Keratinocyte (primary cell): ENCODE results near the gene DIABLO. TPM values are rescaled to one million over a fixed set of nuclear protein-coding genes. Genes with fewer than 3 reads are reported as not detected.

Source experiments
- DNase-seq: peaks from one replicate; pipeline ENCODE4 v3.0.0-alpha.2; 2011; ENCODE audit warnings: low read depth, missing footprints, low spot score
- FAIRE-seq: peaks from 2 replicates; lab custom pipeline; 2011; peaks lifted over from hg19 to GRCh38; lab: Jason Lieb, UNC
- H2AFZ ChIP-seq: 2 replicates; pipeline ENCODE4 v1.6.0; 2012; ENCODE audit warnings: low read length, control low read depth, inconsistent platforms; ENCODE audit not compliant: control insufficient read depth
- H3K27ac ChIP-seq: 2 replicates; pipeline ENCODE4 v1.5.1; 2011; ENCODE audit warnings: low read length; ENCODE audit not compliant: control insufficient read depth, insufficient read depth
- H3K27me3 ChIP-seq: 3 replicates; pipeline ENCODE4 v1.6.0; 2011; ENCODE audit warnings: low read length; ENCODE audit not compliant: control insufficient read depth, insufficient read depth; ENCODE audit errors: extremely low read depth
- H3K36me3 ChIP-seq, 2 experiments: 2 replicates in 1 of 2; 3 replicates in 1 of 2; pipeline ENCODE4 v1.5.1; 2011; ENCODE audit warnings: low read length in 2 of 2, mild to moderate bottlenecking in 1 of 2; ENCODE audit not compliant: control insufficient read depth in 2 of 2, insufficient read depth in 2 of 2; ENCODE audit errors: extremely low read depth in 1 of 2
- H3K4me1 ChIP-seq: 3 replicates; pipeline ENCODE4 v1.5.1; 2011; ENCODE audit warnings: low read length; ENCODE audit not compliant: control insufficient read depth, insufficient read depth; ENCODE audit errors: extremely low read depth
- H3K4me2 ChIP-seq: 3 replicates; pipeline ENCODE4 v1.6.0; 2011; ENCODE audit warnings: low read depth, low read length; ENCODE audit not compliant: control insufficient read depth, insufficient read depth; ENCODE audit errors: extremely low read depth
- H3K4me3 ChIP-seq, 3 experiments: fragments of 200-600 bp in 1 of 3; sonication (generic) in 1 of 3; 2 replicates in 2 of 3; 3 replicates in 1 of 3; pipeline ENCODE4 v1.5.1; 2011 to 2016; ENCODE audit warnings: low read length in 3 of 3, mild to moderate bottlenecking in 3 of 3, control low read depth in 2 of 3, inconsistent platforms in 1 of 3, low read depth in 1 of 3, mixed read lengths in 1 of 3, mixed run types in 1 of 3, moderate library complexity in 1 of 3; ENCODE audit not compliant: control insufficient read depth in 2 of 3, insufficient read depth in 2 of 3; ENCODE audit errors: extremely low read depth in 1 of 3
- H3K79me2 ChIP-seq: 2 replicates; pipeline ENCODE4 v1.6.0; 2012; ENCODE audit warnings: low read length; ENCODE audit not compliant: control insufficient read depth, insufficient read depth
- H3K9ac ChIP-seq: 3 replicates; pipeline ENCODE4 v1.6.0; 2011; ENCODE audit warnings: low read length; ENCODE audit not compliant: control insufficient read depth, insufficient read depth; ENCODE audit errors: extremely low read depth
- H3K9me1 ChIP-seq: 3 replicates; pipeline ENCODE4 v1.6.0; 2011; ENCODE audit warnings: low read length; ENCODE audit not compliant: control insufficient read depth, insufficient read depth; ENCODE audit errors: extremely low read depth
- H3K9me3 ChIP-seq: 2 replicates; pipeline ENCODE4 v1.5.1; 2012; ENCODE audit warnings: low read depth, low read length; ENCODE audit not compliant: control insufficient read depth
- H4K20me1 ChIP-seq: 3 replicates; pipeline ENCODE4 v1.6.0; 2011; ENCODE audit warnings: low read length; ENCODE audit not compliant: control insufficient read depth, insufficient read depth; ENCODE audit errors: extremely low read depth
- EZH2 ChIP-seq: IDR thresholded peaks from one replicate; pipeline ENCODE4 v1.6.1; 2012; ENCODE audit warnings: inconsistent platforms, mild to moderate bottlenecking, low read length, moderate library complexity
- dilution Hi-C: fragments of 300-500 bp; cut with MboI; formaldehyde crosslinking; loops from one replicate; pipeline ENCODE4 v1.7.0; 2020; ENCODE audit warnings: low sequenced_read_pairs; ENCODE audit not compliant: extremely low pct_ligation_motif_present
- polyA plus RNA-seq, 5 experiments: library from polyadenylated mRNA; depleted of rRNA in 3 of 5; stranded (reverse) in 3 of 5; stranded (forward) in 1 of 5; unstranded in 1 of 5; fragments of >200 nt; gene quantifications; 1 replicate in 1 of 5; 2 replicates in 3 of 5; 3 replicates in 1 of 5; pipeline versions ENCODE4 v1.2.1 to v1.2.3, GENCODE V29; 2011 to 2012; ENCODE audit warnings: missing spikeins in 2 of 5, low read depth in 1 of 5, low replicate concordance in 1 of 5
- TF ChIP-seq, protein P1 (sequence below), 3 experiments: IDR thresholded peaks in 1 of 3; conservative IDR thresholded peaks in 1 of 3; optimal IDR thresholded peaks in 1 of 3; 2 replicates in 2 of 3; 3 replicates in 1 of 3; pipeline versions ENCODE3 to v1.5.1; 2011; ENCODE audit warnings: low read length in 3 of 3, mild to moderate bottlenecking in 3 of 3, moderate library complexity in 2 of 3, control low read depth in 1 of 3, inconsistent platforms in 1 of 3; ENCODE audit not compliant: insufficient read depth in 2 of 3; ENCODE audit errors: extremely low read depth in 1 of 3

Gene DIABLO
- polyA plus RNA-seq, 1 donor (not counting 4 experiments of a cell fraction or from before 2014, with no cell fraction given) = 41.6 TPM

DNA sequence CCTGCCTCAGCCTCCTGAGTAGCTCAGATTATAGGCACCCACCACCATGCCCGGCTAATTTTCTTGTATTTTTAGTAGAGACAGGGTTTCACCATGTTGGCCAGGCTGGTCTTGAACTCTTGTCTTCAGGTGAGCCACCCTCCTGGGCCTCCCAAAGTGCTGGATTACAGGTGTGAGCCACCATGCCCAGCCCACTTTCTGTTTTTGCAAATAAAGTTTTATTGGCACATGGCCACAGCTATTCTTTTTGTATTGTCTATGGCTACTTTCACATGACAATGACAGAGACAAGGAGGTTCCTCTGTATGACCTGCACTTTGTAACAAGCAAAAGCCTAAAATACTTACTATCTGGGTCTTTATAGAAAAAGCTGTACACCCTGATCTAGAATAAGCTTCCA, 19.7 kb upstream of the DIABLO start:
- FAIRE-seq = no peak

DNA sequence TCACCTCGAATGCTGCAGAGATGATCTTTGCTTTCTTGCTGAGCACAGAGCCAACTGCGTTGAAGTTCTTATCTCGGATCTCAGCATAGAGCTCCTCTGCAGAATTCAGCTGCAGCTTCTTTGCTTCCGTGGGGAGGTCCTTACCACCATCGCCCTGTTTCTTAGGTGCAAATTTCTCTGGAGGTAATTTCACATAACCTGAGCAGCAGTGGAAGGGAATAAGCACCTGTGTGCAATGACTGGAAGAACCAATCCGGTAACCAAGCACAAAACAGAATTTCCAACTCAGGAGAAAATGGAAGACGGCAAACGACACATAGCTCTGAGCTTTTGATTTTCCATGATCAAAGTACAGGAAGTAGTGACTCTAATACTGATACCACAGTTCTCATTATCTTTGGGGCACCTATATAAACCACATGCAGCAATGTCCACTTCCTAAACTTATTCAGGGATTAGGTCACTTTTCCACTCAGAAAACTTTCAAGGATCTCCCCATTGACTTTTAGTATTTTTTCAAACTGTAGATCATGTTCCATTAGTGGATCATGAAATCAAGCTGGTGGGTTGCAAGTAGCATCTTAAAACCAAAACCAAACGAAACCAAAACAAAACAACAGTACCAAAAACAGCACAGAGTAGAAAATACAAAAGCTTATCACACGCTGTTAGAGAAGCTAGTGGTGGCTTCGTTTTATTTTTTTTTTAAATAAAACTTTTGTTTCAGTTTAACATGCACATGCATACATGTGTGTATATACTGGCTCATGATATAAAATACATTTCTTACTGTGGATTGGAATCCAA, 18.9 kb upstream of the DIABLO start:
- dilution Hi-C loops = no loop called here
- TF ChIP-seq, protein P1, sequence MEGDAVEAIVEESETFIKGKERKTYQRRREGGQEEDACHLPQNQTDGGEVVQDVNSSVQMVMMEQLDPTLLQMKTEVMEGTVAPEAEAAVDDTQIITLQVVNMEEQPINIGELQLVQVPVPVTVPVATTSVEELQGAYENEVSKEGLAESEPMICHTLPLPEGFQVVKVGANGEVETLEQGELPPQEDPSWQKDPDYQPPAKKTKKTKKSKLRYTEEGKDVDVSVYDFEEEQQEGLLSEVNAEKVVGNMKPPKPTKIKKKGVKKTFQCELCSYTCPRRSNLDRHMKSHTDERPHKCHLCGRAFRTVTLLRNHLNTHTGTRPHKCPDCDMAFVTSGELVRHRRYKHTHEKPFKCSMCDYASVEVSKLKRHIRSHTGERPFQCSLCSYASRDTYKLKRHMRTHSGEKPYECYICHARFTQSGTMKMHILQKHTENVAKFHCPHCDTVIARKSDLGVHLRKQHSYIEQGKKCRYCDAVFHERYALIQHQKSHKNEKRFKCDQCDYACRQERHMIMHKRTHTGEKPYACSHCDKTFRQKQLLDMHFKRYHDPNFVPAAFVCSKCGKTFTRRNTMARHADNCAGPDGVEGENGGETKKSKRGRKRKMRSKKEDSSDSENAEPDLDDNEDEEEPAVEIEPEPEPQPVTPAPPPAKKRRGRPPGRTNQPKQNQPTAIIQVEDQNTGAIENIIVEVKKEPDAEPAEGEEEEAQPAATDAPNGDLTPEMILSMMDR (optimal IDR thresholded peaks at IDR 0.05 in 1 of 3, IDR thresholded peaks at IDR 0.05 in 1 of 3, conservative IDR thresholded peaks at IDR 0.05 in 1 of 3; ENCODE audit: extremely low read depth in 1 of 3, insufficient read depth in 2 of 3, low read length in 3 of 3) = no peak
- TF ChIP-seq EZH2 = no peak
- H3K9me3 ChIP-seq = no peaks in the 10 kb centered on the region
- no peak overlapping the region for H3K4me3 ChIP-seq
- no peaks in the 10 kb centered on the region for H3K36me3 ChIP-seq
- no peak overlapping the region for H2AFZ ChIP-seq
- no peaks in the 10 kb centered on the region for H3K4me1 ChIP-seq
- no peak overlapping the region for H3K27ac ChIP-seq
- H3K4me2 ChIP-seq = no peak overlapping the region
- DNase-seq (no peak), FAIRE-seq (no peak)
- H3K9ac ChIP-seq = no peak overlapping the region
- H3K9me1 ChIP-seq = no peaks in the 10 kb centered on the region
- H3K79me2 ChIP-seq = no peaks in the 10 kb centered on the region
- no peaks in the 10 kb centered on the region for H4K20me1 ChIP-seq
- no peaks in the 10 kb centered on the region for H3K27me3 ChIP-seq

More for the DNA sequence above, 19.7 kb upstream of the DIABLO start:
- Histone ChIP-seq H3K79me2 (no peaks in the 10 kb centered on the region), H3K9me3 (no peaks in the 10 kb centered on the region), H3K4me1 (no peaks in the 10 kb centered on the region), H3K4me3 (no peak overlapping the region), H4K20me1 (no peaks in the 10 kb centered on the region), H3K27me3 (no peaks in the 10 kb centered on the region), H3K36me3 (peaks cover 0 to 4% of the 10 kb centered on the region in 2 experiments), H3K4me2 (no peak overlapping the region), H3K27ac (no peak overlapping the region), H3K9ac (no peak overlapping the region), H2AFZ (no peak overlapping the region), H3K9me1 (no peaks in the 10 kb centered on the region)
- no peak for TF ChIP-seq EZH2
- TF ChIP-seq, protein P1 (optimal IDR thresholded peaks at IDR 0.05 in 1 of 3, IDR thresholded peaks at IDR 0.05 in 1 of 3, conservative IDR thresholded peaks at IDR 0.05 in 1 of 3; ENCODE audit: extremely low read depth in 1 of 3, insufficient read depth in 2 of 3, low read length in 3 of 3) = no peak
- DNase-seq = no peak
- dilution Hi-C loops = no loop called here
